SK-N-SH (cell line): Measurements from ENCODE around the gene MRPL2. TPM values are rescaled to one million over a fixed set of nuclear protein-coding genes. Genes with fewer than 3 reads are reported as not detected.
A peak's percentile ranks its signal among the peaks of the same experiment; 100 is the strongest.

ENCODE experiments used
- CTCF ChIA-PET: fragments of 300-600, 350-600 bp; formaldehyde crosslinking; extraction: SDS; loops from one replicate; lab custom pipeline; 2021; lab: Yijun Ruan, JAX
- POLR2A ChIA-PET: fragments of 350-600 bp; sonication (Branson Sonifier 250); formaldehyde crosslinking; extraction: SDS; loops from one replicate; lab custom pipeline; 2020; ENCODE audit warnings: antibody characterized with exemption, inconsistent platforms; lab: Yijun Ruan, JAX
- DNase-seq: peaks from one replicate; pipeline ENCODE4 v3.0.0; 2012
- H2AFZ ChIP-seq: fragments of 200-600 bp; sonication (generic); 2 replicates; pipeline ENCODE4 v1.8.1; 2016; ENCODE audit warnings: antibody characterized with exemption, mild to moderate bottlenecking, low read depth
- H3F3A ChIP-seq: fragments of 200-600 bp; sonication (generic); replicated peaks from 2 replicates; pipeline ENCODE3; 2016; ENCODE audit warnings: antibody characterized with exemption, mild to moderate bottlenecking; ENCODE audit not compliant: insufficient read depth
- H3K27ac ChIP-seq, 2 experiments: fragments of 200-500 bp in 1 of 2; fragments of 200-600 bp in 1 of 2; sonication (Bioruptor generic) in 1 of 2; sonication (generic), shearing (Covaris generic) in 1 of 2; 2 replicates each; pipeline versions ENCODE4 v1.5.1 to v1.6.1; 2014 to 2016; ENCODE audit warnings: low read depth in 2 of 2, inconsistent platforms in 1 of 2, low read length in 1 of 2, mild to moderate bottlenecking in 1 of 2, mixed read lengths in 1 of 2
- H3K27me3 ChIP-seq: fragments of 200-600 bp; sonication (generic), shearing (Covaris generic); 2 replicates; pipeline ENCODE4 v1.6.1; 2016; ENCODE audit warnings: mixed run types; ENCODE audit not compliant: insufficient read depth
- H3K36me3 ChIP-seq, 2 experiments: fragments of 200-500 bp in 1 of 2; fragments of 200-600 bp in 1 of 2; sonication (Bioruptor generic) in 1 of 2; sonication (generic) in 1 of 2; replicated peaks in 1 of 2; 2 replicates each; pipeline versions ENCODE3 to v1.5.1; 2014 to 2016; ENCODE audit warnings: low read length in 1 of 2, mild to moderate bottlenecking in 1 of 2; ENCODE audit not compliant: insufficient read depth in 2 of 2, control insufficient read depth in 1 of 2
- H3K4me1 ChIP-seq, 2 experiments: fragments of 200-500 bp in 1 of 2; fragments of 200-600 bp in 1 of 2; sonication (Bioruptor generic) in 1 of 2; sonication (generic), shearing (Covaris generic) in 1 of 2; 2 replicates each; pipeline versions ENCODE4 v1.5.1 to v1.6.1; 2014 to 2016; ENCODE audit warnings: low read depth in 1 of 2, low read length in 1 of 2, mixed run types in 1 of 2; ENCODE audit not compliant: insufficient read depth in 2 of 2, control insufficient read depth in 1 of 2
- H3K4me2 ChIP-seq: fragments of 200-600 bp; sonication (generic), shearing (Covaris generic); 2 replicates; pipeline ENCODE4 v1.6.1; 2017; ENCODE audit warnings: mixed run types
- H3K4me3 ChIP-seq, 2 experiments: fragments of 200-500 bp in 1 of 2; fragments of 200-600 bp in 1 of 2; sonication (Bioruptor generic) in 1 of 2; sonication (generic), shearing (Covaris generic) in 1 of 2; 2 replicates each; pipeline versions ENCODE4 v1.5.1 to v1.8.1; 2014 to 2016; ENCODE audit warnings: low read depth in 2 of 2, inconsistent platforms in 1 of 2, low read length in 1 of 2, mild to moderate bottlenecking in 1 of 2, mixed read lengths in 1 of 2, moderate library complexity in 1 of 2
- H3K79me2 ChIP-seq: fragments of 200-600 bp; sonication (generic); 2 replicates; pipeline ENCODE4 v1.8.1; 2017; ENCODE audit warnings: mild to moderate bottlenecking; ENCODE audit not compliant: insufficient read depth
- H3K9ac ChIP-seq: fragments of 200-600 bp; sonication (generic); 2 replicates; pipeline ENCODE4 v1.6.1; 2017; ENCODE audit warnings: mixed run types
- H3K9me2 ChIP-seq: fragments of 200-600 bp; sonication (generic); 2 replicates; pipeline ENCODE4 v1.6.1; 2017; ENCODE audit warnings: mixed run types
- H3K9me3 ChIP-seq: fragments of 200-600 bp; sonication (generic); 2 replicates; pipeline ENCODE4 v1.6.1; 2017; ENCODE audit warnings: mixed run types, mild to moderate bottlenecking, moderate library complexity
- H4K20me1 ChIP-seq: fragments of 200-600 bp; sonication (generic); 2 replicates; pipeline ENCODE4 v1.6.1; 2017; ENCODE audit warnings: mild to moderate bottlenecking, mixed run types; ENCODE audit not compliant: insufficient read depth
- CTCF ChIP-seq: fragments of 200-600 bp; sonication (generic); IDR thresholded peaks from 2 replicates; pipeline ENCODE4 v1.6.1; 2017; ENCODE audit warnings: antibody characterized with exemption, mild to moderate bottlenecking, moderate library complexity
- FOSL2 ChIP-seq: IDR thresholded peaks from 2 replicates; pipeline ENCODE4 v1.4.0; 2012; ENCODE audit warnings: low read depth, mild to moderate bottlenecking, moderate library complexity, borderline replicate concordance
- NFIC ChIP-seq: IDR thresholded peaks from 2 replicates; pipeline ENCODE4 v1.4.0; 2012; ENCODE audit warnings: borderline replicate concordance
- PBX3 ChIP-seq: IDR thresholded peaks from 2 replicates; pipeline ENCODE4; 2012
- USF2 ChIP-seq: fragments of 150-350 bp; IDR thresholded peaks from 2 replicates; pipeline ENCODE4 v1.6.1; 2017; ENCODE audit warnings: antibody characterized with exemption, low read length, low read depth, borderline replicate concordance
- WGBS: methylation state at CpG from one replicate; pipeline ENCODE4 v1.1.6; 2017; ENCODE audit warnings: low lambda C conversion rate; 5-methylcytosine and 5-hydroxymethylcytosine counted together
- polyA plus RNA-seq, 3 experiments: library from polyadenylated mRNA; depleted of rRNA; stranded (reverse); fragments of >200 nt; gene quantifications; 2 replicates each; pipeline ENCODE4 v1.2.3, GENCODE V29; 2012

Gene MRPL2
- polyA plus RNA-seq, 1 of the 3 experiments (the other 2 are of a cell fraction) = 64.7 TPM

GRCh38 chr6:43090559-43090956 is 31.3 kb upstream of the MRPL2 start:
- Histone ChIP-seq H3K27me3 (no peaks in the 10 kb centered on the region), H3K36me3 (no peaks in the 10 kb centered on the region), H3K9me2 (no peaks in the 10 kb centered on the region), H3K4me3 (no peak overlapping the region), H2AFZ (no peak overlapping the region), H4K20me1 (peaks cover 19% of the 10 kb centered on the region), H3F3A (peaks cover 18% of the 10 kb centered on the region), H3K4me1 (peaks cover 19 to 49% of the 10 kb centered on the region in 2 experiments), H3K9ac (no peak overlapping the region; the same call in 1 of the 2 replicates), H3K79me2 (peaks cover 100% of the 10 kb centered on the region), H3K9me3 (no peaks in the 10 kb centered on the region), H3K4me2 (peak overlapping the region; percentile 64), H3K27ac (peak overlapping the region; percentile 43 to 51; a peak in 3 of 4 replicates)
- ChIA-PET POLR2A (interaction anchor here (1.0 kb wide), 1 partner anchor 13 kb away, joined by 4 read pairs; no protein-coding TSS in a partner anchor), CTCF (interaction anchor here (0.8 to 2.4 kb wide), 4 partner anchors 9 to 53 kb away, joined by 3 to 8 read pairs (median 4); no protein-coding TSS in a partner anchor)
- DNase-seq = no peak
- 55% methylated on average over 2 of the region's 2 CpGs for WGBS
- TF ChIP-seq PBX3 (no peak), NFIC (no peak)

GRCh38 chr6:43089874-43090558 is 30.8 kb upstream of the MRPL2 start:
- POLR2A ChIA-PET = interaction anchor here (1.0 kb wide), 1 partner anchor 12 kb away, joined by 4 read pairs; no protein-coding TSS in a partner anchor
- H3K79me2 ChIP-seq = peaks cover 100% of the 10 kb centered on the region
- DNase-seq = no peak
- peak overlapping the region; percentile 64 for H3K4me2 ChIP-seq
- no peak for TF ChIP-seq USF2
- no peak for TF ChIP-seq PBX3
- TF ChIP-seq CTCF = no peak
- no peak for TF ChIP-seq FOSL2
- CTCF ChIA-PET = interaction anchor here (1.1 to 2.4 kb wide), 3 partner anchors 10 to 53 kb away, joined by 3 to 8 read pairs (median 5); no protein-coding TSS in a partner anchor
- peaks cover 19% of the 10 kb centered on the region for H4K20me1 ChIP-seq
- no peak overlapping the region for H2AFZ ChIP-seq
- peaks cover 19 to 48% of the 10 kb centered on the region in 2 experiments for H3K4me1 ChIP-seq
- H3K27me3 ChIP-seq = no peaks in the 10 kb centered on the region
- no peak overlapping the region for H3K4me3 ChIP-seq
- no peak overlapping the region; the same call in 1 of the 2 replicates for H3K9ac ChIP-seq
- no peaks in the 10 kb centered on the region for H3K9me2 ChIP-seq
- H3K27ac ChIP-seq = peak overlapping the region; percentile 43 to 51; a peak in 3 of 4 replicates
- 81% methylated on average over 4 of the region's 8 CpGs for WGBS
- H3K36me3 ChIP-seq = no peaks in the 10 kb centered on the region
- peaks cover 14% of the 10 kb centered on the region for H3F3A ChIP-seq
- no peaks in the 10 kb centered on the region for H3K9me3 ChIP-seq
